H1 (cell line): ENCODE results near the gene ALDH1L2. TPM values are rescaled to one million over a fixed set of nuclear protein-coding genes. Genes with fewer than 3 reads are reported as not detected.

Source experiments
- BACH1 ChIP-seq: IDR thresholded peaks from 2 replicates; pipeline ENCODE4 v1.6.1; 2012; ENCODE audit warnings: low read length, improper control_type of control experiment
- E2F6 ChIP-seq: IDR thresholded peaks from 2 replicates; pipeline ENCODE4 v1.6.1; 2012; ENCODE audit warnings: inconsistent platforms
- RBBP5 ChIP-seq: IDR thresholded peaks from 2 replicates; pipeline ENCODE4 v1.7.1; 2012; ENCODE audit warnings: low read depth, mild to moderate bottlenecking, inconsistent platforms, low read length, moderate library complexity, borderline replicate concordance
- RFX5 ChIP-seq: IDR thresholded peaks from 2 replicates; pipeline ENCODE4 v1.6.1; 2011; ENCODE audit warnings: low read depth, low read length, improper control_type of control experiment, borderline replicate concordance
- polyA plus RNA-seq, 7 experiments: library from polyadenylated mRNA; depleted of rRNA in 3 of 7; stranded (reverse) in 5 of 7; unstranded in 2 of 7; fragments of >200 nt in 5 of 7; fragments of 200-250 nt in 2 of 7; gene quantifications; 1 replicate in 5 of 7; 2 replicates in 1 of 7; 4 replicates in 1 of 7; pipeline versions ENCODE4 v1.2.1 to v1.2.3, GENCODE V29; 2011 to 2013; ENCODE audit warnings: missing spikeins in 2 of 7, mixed read lengths in 2 of 7
- total RNA-seq: library from RNA; stranded (reverse); fragmentation: NEBNext Ultra II Directional; extraction: Animal tissue kit (Norgen Biotek cat#: 25700); gene quantifications from 2 replicates; pipeline ENCODE4 v1.2.1, GENCODE V29; 2021

The ALDH1L2 gene
- total and polyA plus RNA-seq, 2 of the 8 experiments (the other 6 are each of a cell fraction or from before 2014, with no cell fraction given) = 3.7 to 7.2 TPM

GRCh38 chr12:105064564-105065178, 19.6 kb downstream of the ALDH1L2 start (continued):
- TF ChIP-seq E2F6 (no peak), BACH1 (no peak), RFX5 (no peak), RBBP5 (no peak)
